Kidney glomerular epithelial cell (primary cell): Measurements from ENCODE around the gene SC5D.

Source experiments
- DNase-seq: peaks from one replicate; lab custom pipeline; 2025; lab: John Stamatoyannopoulos, UW

The SC5D gene

DNA sequence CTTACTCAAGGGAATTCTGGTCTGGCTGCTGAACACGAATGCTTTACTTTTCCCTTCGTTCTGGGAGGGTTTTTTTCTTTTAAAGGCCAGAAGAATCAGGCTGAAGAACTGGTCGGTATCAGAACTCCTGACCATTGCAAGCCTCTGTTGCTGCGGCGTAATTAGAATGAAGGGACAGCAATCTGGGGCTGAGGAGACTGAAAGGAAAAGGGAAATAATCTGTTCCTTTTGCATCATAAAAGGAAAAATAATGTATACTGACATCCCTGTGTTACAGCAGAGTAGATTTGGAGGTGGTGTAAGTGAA is 670 bp downstream of the SC5D start:
- no peak for DNase-seq

DNA sequence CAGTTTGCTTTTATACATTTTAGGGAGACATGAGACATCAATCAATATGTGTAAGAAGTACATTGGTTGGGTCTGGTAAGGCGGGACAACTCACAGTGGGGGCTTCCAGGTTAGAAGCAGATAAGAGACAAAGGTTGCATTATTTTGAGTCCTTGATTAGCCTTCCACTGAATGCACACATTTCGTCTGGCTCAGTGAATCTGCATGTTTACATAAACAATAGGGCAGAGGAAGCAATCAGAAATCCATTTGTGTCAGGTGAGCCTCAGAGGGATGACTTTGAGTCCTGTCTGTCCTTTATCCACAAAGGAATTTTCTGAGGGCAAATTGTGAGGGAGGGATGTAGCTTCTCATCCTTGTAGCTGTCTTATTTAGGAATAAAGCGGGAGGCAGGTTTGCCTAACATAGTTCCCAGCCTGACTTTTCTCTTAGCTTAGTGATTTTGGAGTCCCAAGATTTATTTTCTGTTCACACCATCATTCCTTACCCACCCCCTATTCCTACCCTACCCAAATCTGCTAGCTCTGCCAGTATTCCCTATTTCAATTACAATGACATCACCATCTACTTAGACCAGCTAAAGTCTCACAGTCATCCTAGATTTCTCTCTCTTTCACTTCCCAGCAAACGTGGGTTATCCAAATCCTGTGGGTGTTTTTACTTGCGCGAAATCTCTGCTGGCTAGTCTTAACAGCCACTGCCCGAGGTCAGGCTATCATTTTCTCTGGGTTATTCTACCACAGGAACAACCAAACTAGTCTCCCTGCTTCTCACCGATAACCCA is 2.9 kb downstream of the SC5D start:
- no peak for DNase-seq

DNA sequence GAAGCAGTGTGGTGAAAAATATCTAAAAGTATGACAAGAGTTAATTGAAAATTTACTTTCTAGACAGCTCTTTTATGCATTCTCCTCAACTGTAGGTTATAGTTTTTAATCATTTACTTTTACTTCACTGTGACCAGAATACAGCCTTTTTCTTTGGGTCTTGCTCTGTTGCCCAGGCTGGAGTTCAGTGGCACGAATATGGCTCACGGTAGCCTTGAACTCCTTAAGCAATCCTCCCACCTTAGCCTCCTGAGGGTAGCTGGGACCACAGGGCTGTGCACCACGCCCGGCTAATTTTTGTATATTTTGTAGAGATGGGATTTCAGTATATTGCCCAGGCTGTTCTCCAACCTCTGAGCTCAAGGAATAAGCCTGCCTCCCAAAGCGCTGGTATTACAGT is 5.3 kb downstream of the SC5D start:
- DNase-seq: no peak

DNA sequence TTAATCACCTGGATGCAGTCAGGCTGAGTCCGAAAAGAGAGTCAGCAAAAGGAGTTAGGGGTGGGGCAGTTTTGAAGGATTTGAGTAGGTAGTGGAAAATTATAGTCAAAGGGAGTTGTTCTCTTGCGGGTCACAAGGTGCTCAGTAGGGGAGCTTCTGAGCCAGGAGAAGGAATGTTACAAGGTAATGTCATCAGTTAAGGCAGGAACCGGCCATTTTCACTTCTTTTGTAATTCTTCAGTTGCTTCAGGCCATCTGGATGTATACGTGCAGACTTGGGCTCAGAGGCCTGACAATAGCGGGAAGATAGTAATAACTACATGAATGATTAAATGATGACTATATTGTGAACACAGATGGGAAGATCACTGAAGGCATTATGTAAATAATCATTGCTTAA is 6.2 kb downstream of the SC5D start:
- DNase-seq: no peak

DNA sequence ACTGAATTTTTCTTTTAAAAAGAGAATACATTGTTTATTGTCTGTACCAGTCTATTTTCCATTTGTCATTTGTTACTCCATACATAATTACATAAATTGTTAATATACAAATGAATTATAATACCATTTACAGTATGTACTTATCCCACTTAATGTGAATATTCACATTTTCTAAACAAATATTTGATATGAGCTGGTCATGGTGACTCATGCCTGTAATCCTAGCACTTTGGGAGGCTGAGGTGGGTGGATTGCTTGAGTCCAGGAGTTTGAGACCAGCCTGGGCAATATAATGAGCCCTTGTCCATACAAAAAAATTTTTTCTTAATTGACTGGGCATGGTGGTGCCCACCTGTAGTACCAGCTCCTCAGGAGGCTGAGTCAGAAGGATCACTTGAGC is 6.8 kb downstream of the SC5D start:
- no peak for DNase-seq

DNA sequence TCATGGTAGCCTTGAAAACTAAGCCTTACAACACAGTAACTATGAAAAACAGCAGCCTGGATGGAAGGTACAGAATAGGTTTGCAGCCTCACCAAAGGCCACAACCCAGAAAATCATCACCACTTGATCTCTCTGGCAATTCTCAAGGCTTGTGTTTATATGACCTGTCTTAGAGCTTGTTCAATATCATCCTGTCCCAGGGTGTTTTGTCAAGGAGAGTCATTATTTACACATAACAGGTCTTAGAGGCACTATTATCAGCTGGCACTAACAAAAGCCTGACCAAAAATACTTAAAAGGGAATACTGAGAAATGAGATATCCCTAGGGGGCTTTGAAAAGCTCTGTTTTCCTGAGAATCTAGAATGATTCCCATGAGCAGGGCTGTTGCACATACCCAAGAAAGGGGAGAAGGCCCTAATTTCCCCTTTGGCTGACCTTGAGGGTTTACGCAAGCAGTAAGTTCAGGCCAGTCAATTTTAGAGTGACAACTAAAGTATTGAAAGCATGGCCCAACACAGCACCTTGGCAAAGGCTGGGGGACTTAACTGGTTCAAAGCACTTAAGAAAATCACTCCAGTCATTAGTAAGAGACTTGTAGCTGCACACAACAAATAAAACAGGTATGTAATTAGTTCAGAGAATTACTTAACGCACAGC is 7.9 kb downstream of the SC5D start:
- no peak for DNase-seq

DNA sequence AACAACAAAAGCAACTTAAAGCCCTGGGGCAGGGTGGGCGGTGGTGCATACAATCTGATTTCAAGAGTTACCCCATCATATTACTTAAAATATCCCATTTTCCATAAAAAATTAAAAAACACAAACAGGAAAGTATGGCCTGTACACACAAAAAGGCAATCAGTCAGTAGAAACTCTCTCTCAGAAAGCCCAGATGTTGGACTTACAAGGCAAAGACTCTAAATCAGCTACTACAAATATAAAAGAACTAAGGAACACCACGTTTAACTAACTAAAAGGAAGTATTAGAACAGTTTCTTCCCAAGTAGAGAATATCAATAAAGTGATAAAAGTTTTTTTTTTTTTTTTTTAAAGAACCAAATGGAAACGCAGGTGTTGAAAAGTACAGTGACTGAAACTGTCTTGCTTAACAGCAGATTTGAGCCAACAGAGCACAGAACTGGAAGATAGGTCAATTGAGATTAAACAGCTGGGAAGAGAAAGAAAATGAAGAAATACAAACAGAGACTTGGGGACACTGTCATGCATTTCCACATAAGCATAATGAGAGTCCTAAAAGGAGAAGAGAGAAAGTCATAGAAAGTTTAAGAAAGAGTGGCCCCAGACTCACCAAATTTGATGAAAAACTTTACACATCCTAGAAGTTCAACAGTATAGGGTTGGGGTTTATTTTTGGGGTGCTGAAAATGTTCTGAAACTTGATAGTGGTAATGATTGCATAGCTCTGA is 8.6 kb downstream of the SC5D start:
- no peak for DNase-seq

DNA sequence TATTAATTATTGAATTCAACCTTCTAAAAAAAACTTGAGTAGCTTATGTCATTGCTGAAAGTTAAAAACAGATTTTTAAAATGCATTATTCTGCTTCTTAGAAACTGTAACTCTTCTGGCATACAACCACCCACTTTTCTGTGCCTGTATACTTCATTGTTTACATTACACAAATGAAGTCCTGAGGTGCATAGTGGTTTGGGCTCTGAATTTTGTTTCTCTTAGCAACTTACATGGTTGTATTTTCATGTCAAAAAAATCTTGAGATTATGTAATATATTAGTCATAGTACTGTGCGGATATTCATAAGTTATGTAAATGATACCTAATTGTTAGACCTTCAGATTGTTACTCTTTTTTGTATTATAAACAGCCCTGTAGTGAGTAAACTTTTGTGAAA is 12.2 kb downstream of the SC5D start:
- DNase-seq: no peak

DNA sequence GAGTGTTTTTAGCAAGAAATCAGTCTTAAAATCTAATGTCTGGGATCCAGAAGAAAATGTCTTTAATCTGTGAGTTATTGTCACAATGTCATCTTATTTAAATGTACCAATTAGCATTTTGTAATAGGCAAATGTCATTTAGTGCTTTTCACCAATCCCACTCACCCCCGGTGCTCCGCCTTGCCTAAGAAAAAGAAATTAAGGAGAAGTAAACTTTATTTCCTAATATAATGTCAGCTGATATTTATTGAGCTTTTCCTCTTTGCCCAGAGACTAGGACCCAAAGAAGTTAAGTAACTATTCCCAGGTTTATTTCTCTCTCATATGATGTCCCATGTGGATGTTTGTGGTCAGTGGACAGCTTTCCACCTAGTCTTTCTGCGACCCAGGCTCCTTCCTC is 16.2 kb downstream of the SC5D start:
- no peak for DNase-seq

DNA sequence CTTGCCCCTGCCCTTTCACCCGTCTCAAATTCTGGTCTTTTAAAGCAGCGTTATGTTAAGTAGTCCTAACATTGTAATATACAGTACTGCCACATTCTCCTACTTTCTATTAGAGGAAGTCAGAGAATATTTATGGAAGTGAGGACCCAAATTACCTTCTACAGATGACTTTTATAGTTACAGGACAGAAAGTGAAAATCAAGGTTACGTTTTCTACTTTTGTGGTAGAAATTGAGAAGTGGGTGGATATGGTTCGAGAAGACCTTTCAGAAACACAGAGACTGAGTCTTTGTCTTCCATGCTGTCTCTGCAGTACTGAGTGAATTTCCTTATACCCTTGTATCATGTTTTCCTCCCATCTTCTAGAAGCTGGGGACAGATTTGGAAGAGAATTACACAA is 17.1 kb downstream of the SC5D start:
- DNase-seq: no peak

DNA sequence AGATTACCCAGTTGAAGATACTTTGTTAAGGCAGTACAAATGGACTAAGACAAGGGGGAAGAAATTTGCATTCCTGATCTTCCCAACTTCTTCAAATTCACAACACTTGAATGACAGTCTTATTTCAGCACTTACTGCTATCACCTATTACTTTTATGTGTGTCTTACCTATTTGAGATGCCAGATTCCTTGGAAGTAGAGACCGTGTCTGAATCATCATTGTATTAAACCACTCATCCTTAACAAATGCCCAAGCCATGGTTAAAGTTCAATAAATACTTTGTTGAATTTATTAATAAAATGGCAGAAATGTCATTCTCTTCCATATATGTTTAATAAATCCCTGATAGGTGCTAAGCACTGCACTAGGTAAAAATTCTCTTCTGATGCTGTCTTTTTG is 18.3 kb downstream of the SC5D start:
- peak; percentile 14 for DNase-seq

DNA sequence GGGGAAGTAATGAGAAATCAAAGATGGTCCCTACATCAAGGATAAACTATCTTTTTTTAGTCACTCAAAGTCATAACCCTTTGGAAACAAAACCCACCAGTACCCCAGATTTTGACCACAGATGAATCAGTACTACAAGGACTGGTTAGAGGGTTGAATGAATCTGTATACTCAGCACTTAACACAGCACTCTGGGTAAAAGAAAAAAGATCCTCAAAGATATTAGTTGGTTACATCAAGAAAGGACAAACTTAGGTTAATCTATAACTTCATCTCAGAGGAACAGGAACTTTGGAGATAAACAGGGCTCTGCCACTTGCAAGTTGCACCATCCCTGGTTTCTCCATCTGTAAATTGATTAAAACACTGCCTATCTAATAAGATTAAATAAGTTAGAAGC is 18.8 kb downstream of the SC5D start:
- DNase-seq: peak; percentile 34

DNA sequence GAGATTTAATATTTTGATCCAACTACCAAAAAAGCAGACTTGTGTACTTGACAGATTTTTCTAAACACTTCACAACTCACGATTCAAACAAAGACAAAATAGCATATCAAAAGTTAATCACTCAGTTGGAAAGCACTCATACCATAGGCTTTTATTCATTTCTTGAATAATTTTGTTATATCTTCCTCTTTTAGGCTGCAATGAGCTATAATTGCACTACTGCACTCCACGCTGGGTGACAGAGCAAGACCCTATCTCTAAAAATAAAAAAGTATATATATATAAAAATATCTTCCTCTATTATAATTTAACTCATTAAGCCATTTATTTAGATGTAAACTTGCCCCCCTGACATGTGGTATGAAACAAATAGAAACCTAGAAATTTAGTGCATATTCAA is 19.9 kb downstream of the SC5D start:
- DNase-seq: no peak

DNA sequence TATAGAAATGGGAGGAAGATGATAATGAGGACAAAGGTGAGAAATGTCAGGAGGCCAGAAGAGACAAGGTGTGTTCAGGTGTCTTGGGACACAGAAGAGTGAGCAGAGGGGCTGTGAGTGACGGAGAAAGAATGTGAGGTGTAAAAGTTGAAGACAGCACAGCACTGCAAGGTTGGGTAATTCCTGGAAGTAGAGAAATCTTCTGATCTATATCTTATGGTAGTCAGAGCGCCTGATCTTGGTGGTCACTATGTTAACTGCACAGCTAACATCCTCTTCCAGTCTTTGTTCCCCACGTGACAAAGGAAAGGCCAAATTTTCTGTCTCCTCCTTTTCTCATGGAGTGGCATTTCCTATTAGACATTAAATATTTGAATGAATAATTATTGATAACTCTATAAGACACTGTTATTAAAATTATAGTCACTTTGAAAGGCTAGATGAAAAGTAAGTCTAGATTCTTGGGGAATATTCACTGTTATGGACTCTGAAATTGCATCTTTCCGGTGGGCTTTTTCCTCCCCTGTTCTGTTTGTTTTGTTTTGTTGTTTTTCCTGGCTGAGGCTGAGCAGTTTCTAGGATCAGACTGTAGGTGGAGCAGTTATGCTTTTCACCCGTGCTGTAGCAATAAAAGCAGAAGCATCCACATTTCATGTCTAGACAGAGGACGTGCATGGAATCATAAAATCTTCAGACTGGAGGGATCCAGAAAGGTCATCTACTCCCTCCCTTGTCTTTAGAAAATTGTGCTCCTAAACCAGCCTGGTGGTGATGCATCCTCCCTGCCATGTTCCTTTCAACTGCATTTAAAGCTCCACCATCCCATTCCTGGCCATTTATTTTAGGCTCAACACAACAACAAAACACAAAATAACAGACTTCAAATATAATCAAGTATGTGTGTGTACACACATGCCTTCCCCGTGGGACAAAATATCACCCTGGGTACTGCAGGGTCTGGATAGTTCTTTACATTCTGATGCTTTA is 26.6 kb downstream of the SC5D start:
- DNase-seq: peak; percentile 44

DNA sequence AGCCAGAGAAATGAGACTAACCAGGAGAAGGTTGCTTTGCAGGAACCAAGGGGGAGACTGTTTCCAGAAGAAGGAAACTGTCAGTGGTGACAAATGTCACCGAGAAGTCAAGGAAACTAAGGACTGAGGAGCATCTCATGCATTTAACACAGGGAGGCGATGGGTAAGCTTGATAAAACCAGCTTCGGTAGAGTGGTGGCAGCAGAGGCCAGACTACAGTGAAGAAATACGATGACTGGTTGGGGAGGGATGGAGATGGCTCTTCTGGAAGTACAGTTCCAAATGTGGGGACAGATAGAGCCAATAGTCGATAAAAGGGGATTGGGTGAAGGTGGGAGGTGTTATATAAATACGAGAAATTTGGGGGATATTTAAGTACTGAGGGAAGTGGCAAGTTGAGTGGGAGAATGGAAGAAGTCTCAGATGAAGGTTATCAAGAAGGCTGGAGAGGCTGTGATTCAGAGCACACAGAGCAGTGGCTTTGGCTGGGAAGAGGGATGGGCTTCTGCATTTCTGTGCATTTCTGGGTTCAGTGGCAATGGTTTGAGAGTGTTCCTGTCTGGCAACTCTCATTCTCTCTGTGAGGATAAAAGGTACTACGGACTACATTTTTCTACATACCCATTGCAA is 29.2 kb downstream of the SC5D start:
- peak; percentile 17 for DNase-seq

DNA sequence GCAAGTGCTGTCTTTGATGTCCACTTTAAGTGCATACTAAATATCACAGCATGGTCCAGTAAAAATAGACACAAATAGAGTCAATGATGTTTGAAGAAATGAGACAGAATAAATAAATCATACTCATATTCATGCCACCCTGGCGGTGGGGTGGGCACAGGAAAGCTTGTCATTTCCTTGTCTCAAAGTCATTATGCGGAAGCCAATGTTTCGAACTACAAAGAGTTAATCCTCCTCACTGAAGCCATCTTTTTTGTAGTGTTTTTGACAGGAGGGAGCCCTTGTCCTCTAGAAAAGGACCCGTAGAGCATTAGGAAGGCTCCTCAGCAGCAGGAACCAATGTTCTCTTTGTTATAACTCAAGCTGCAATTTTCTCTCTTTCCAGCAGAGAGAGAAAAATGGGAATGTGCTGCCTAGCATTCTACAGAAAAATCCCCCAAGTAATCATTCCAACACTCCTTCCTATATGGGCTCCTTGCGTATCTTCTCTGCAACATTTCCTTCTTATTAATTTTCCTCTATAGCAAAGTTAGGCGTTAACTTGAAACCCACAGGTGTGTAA is 30.6 kb downstream of the SC5D start:
- DNase-seq: no peak

DNA sequence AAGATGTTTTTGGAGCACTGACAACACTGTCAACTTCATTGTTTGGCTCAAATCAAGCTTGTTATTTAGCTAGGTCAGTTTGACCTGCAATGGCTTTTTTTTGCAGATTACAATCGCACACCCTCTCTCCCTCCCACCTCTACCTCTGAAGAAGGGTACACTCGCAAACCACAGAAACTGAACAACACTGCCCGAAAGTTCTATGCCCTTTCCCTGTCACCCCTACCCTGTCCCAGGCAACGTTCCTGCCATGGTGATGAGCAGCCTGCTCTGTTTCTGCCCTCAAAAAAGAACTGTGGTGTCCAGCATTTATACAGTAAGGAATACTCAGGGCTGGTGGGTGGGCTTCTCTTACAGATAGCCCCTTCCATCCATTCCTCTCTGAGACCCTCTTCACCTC is 33.7 kb downstream of the SC5D start:
- DNase-seq: no peak

DNA sequence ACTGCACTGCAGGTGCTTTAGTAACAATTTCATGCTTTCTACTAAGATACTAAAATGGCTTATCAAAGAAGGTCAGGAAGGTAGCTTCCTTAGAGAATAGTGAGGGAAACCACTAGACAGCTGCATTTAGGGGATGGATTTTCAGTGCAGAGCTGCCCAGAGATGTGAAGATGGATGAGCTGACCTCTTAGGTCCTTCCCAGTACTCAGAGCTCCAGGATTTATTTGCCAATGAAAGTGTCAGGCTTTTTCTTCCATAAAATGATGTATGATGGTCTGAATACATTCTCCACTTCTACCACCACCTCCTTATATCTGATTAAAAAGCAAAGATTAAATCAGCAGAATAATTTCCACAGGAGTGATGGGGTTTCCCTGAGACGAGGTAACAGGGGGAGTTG is 35.0 kb downstream of the SC5D start:
- no peak for DNase-seq

DNA sequence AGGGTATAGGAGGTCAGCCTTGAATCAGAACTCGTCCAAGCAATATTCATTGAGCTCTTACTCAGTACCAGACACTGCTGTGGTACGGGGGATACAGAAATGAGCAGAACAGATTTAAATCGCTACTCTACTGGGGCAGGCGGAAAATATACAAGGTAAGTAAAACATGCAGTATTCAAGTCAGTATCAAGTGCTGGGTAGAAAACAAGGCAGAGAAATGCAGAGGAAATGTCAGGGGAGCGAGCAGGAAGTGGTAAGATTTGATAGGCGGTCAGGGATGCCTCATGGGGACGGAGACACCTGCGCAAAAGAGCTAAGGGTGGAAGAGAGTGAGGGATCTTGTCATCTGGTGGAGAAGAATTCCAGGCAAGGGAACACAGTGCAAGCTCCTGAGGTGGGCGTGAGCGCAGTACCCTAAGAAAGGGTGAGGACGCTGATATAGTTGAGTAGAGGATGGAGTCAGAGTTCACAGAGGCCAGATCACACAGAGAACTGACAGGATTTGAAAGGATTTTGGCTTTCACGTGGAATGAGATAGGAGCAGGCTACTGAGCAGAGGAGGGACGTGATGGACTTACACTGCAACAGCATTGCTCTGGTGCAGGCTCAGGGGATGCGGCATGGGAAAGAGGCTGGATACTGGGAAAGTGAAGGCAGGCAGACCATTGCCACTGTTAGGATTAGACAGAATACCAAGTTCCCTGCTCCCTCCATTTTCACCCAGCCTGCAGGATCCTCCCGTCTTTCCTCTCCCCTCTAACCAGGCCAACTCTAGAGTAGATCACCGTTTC is 35.8 kb downstream of the SC5D start:
- no peak for DNase-seq

DNA sequence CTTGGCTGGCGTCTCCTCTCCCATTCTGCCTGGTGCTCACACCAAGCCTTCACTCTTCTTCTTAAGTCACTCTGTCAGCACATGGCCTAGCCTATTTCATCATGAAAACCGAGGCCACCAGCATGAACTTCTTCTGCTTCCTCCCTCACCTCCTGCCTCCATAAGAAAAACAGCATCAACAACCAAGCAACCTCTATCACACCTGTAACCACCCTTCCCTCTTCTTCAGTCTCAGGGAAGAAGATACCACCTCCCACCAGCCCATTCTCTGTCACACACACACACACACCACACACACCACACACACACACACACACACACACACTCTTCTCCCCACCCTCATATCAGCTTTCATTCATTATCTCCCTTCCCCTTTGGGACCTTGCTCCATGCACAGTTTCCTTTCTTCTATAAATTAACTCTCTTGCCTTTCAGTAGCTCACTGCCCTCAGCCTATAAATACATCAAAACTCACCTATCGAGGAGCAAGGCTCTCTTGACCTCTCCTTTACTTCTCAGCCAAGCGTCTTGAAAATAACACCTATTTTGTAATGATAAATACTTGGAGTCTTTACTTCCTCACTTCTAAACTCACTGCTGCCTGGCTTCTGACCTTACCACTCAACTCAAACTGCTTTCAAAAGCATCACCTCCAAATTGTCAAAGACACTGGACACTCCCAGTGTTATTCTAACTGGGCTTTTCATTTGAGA is 36.6 kb downstream of the SC5D start:
- DNase-seq: no peak
